ENCODE results near the gene CLEC10A.
"Not testable (repeated sequence)": the region's sequence is repeated elsewhere in the genome, so short reads cannot be mapped to it uniquely, and the experiment has no call there.

Gene CLEC10A

DNA sequence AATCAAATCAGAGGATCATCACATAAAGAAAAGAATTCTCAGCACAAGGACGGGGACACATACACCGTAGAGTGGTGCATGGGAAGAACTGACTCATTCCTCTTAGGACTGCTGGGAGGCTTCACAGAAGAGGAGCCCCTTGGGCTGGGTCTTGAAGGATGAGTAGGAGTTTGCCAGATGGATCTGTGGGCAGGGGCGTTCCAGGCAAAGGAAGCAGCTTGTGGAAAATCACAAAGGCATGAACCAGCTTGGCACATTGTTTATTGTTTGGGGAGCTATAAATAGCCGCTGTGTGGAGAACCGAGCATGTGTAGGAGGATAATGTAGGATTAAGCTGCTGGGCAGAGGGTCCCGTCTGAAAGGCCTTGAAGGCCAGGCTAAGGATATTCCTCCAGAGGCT, 31.1 kb downstream of the CLEC10A start:
- Mint-ChIP-seq H3K4me1 (peaks cover 24% of the 10 kb centered on the region), H3K9me3 (no peaks in the 10 kb centered on the region), H3K27me3 (ENCODE audit: low read depth) (peaks cover 49% of the 10 kb centered on the region), H3K36me3 (ENCODE audit: low read depth) (no peaks in the 10 kb centered on the region), H3K4me3 (no peak overlapping the region), H3K27ac (peak overlapping the region; percentile 14 to 57 (median 26))
- TF ChIP-seq, protein P1, sequence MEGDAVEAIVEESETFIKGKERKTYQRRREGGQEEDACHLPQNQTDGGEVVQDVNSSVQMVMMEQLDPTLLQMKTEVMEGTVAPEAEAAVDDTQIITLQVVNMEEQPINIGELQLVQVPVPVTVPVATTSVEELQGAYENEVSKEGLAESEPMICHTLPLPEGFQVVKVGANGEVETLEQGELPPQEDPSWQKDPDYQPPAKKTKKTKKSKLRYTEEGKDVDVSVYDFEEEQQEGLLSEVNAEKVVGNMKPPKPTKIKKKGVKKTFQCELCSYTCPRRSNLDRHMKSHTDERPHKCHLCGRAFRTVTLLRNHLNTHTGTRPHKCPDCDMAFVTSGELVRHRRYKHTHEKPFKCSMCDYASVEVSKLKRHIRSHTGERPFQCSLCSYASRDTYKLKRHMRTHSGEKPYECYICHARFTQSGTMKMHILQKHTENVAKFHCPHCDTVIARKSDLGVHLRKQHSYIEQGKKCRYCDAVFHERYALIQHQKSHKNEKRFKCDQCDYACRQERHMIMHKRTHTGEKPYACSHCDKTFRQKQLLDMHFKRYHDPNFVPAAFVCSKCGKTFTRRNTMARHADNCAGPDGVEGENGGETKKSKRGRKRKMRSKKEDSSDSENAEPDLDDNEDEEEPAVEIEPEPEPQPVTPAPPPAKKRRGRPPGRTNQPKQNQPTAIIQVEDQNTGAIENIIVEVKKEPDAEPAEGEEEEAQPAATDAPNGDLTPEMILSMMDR (IDR thresholded peaks at IDR 0.05; ENCODE audit: unreplicated experiment in 3 of 3): no peak

DNA sequence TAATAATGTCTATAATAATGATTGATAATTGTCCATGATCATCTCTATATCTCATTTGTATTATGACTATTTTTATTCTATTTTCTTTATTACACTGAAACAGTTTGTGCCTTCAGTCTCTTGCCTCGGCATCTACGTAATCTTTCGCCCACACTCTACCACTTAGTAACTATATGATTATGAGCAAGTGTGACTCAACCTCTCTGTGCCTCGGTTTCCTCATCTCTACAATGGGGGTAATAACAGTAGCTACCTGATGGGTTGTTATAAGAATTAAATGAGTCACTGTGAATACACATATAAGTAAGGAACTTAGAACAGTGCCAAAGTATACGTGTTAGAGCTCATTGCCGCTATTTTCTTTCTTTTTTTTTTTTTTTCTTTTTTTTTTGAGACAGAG, 32.5 kb downstream of the CLEC10A start:
- TF ChIP-seq, protein P1 (IDR thresholded peaks at IDR 0.05; ENCODE audit: unreplicated experiment in 3 of 3): no peak
- peaks cover 57% of the 10 kb centered on the region for H3K27me3 Mint-ChIP-seq (ENCODE audit: low read depth)
- peak overlapping the region in 2 of 3 experiments; percentile 31 to 75 for H3K4me3 Mint-ChIP-seq
- H3K9me3 Mint-ChIP-seq: no peaks in the 10 kb centered on the region
- no peak overlapping the region for H3K27ac Mint-ChIP-seq
- no peaks in the 10 kb centered on the region for H3K36me3 Mint-ChIP-seq (ENCODE audit: low read depth)
- H3K4me1 Mint-ChIP-seq: peaks cover 24% of the 10 kb centered on the region

GRCh38 chr17:7046725-7047397, 33.2 kb downstream of the CLEC10A start:
- H3K9me3 Mint-ChIP-seq; H3K36me3 Mint-ChIP-seq (ENCODE audit: low read depth): not testable (repeated sequence)
- Mint-ChIP-seq H3K27ac (peak overlapping the region; percentile 2 to 70 (median 67)), H3K4me3 (peak overlapping the region; percentile 59 to 77 (median 75)), H3K4me1 (peaks cover 25% of the 10 kb centered on the region), H3K27me3 (ENCODE audit: low read depth) (peaks cover 59% of the 10 kb centered on the region)

GRCh38 chr17:7046127-7046724, 33.8 kb downstream of the CLEC10A start:
- Mint-ChIP-seq H3K9me3 (no peaks in the 10 kb centered on the region), H3K4me1 (peaks cover 31% of the 10 kb centered on the region), H3K4me3 (peak overlapping the region; percentile 59 to 77 (median 75)), H3K36me3 (ENCODE audit: low read depth) (no peaks in the 10 kb centered on the region), H3K27me3 (ENCODE audit: low read depth) (peaks cover 62% of the 10 kb centered on the region), H3K27ac (peak overlapping the region; percentile 19 to 70 (median 67))
- TF ChIP-seq, protein P1 (IDR thresholded peaks at IDR 0.05; ENCODE audit: unreplicated experiment in 3 of 3): peak in 1 of 3 experiments; percentile 9

GRCh38 chr17:7045492-7046126, 34.4 kb downstream of the CLEC10A start:
- Mint-ChIP-seq H3K27me3 (ENCODE audit: low read depth) (peaks cover 66% of the 10 kb centered on the region), H3K4me3 (peak overlapping the region; percentile 59 to 77 (median 75)), H3K9me3 (no peaks in the 10 kb centered on the region), H3K36me3 (ENCODE audit: low read depth) (no peaks in the 10 kb centered on the region), H3K4me1 (peaks cover 35% of the 10 kb centered on the region), H3K27ac (peak overlapping the region; percentile 0 to 67 (median 19))
- TF ChIP-seq, protein P1 (IDR thresholded peaks at IDR 0.05; ENCODE audit: unreplicated experiment in 3 of 3): peak; percentile 89 to 95 (median 91)

DNA sequence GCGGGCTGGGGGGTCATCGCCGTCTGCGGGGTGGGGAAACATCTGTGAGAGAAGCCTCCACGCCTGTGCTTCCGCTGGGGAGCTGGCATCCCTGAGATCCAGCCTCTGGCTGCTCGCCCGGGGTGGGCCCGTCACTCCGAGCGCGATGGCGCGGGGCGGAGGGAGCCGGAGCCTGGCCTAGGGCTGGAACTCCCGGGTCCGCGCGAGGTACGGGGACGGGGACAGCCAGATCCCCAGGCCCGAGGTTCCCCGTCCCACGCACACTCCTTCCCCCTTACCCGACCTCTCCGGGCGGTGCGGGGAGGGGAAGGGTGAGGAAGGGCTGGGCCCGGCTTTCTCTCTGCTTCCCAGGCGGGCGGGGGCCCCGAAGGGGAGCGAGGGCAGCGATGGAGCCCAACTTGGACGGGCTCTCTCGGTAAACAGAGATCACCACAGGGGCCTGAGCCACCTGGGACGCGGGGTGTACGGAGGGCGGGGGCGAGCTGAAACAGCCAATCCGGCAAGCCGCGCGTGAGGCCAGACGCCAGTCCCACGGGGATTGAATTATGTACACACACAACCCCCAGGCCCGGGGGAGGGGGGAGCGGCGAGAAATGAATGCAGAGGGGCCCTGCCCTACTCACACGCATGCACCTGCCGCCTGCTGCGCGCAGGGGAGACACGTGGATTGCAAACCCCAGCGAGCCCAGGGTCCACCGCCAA, 36.4 kb downstream of the CLEC10A start, which contains the start of gene SLC16A11:
SLC16A11 (minus strand) TSS at position 596 of the 702 bp plus-strand sequence; CDS start at position 17, 579 bp downstream.
- Mint-ChIP-seq H3K27ac (no peak within 1 kb of the TSS), H3K27me3 (ENCODE audit: low read depth) (peaks cover 72% of the 10 kb centered on the region), H3K36me3 (ENCODE audit: low read depth) (no peaks in the 10 kb centered on the region), H3K4me1 (peaks cover 28% of the 10 kb centered on the region), H3K4me3 (peak within 1 kb of the TSS; percentile 46 to 83 (median 70)), H3K9me3 (no peaks in the 10 kb centered on the region)
- TF ChIP-seq, protein P1 (IDR thresholded peaks at IDR 0.05; ENCODE audit: unreplicated experiment in 3 of 3): no peak
